Bone marrow (tissue), 2 donors: ENCODE data around the gene LRRC47.

Source experiments
- DNase-seq, 2 donors: peaks; one replicate each; lab custom pipeline; 2025; lab: John Stamatoyannopoulos, UW

Gene LRRC47

GRCh38 chr1:3732434-3733093 lies 63.7 kb downstream of the LRRC47 start:
- no peak for DNase-seq

GRCh38 chr1:3731583-3732433 lies 64.5 kb downstream of the LRRC47 start:
- DNase-seq: no peak

- DNase-seq: no peak
Observed at GRCh38 chr1:3730543-3731247, 65.6 kb downstream of the LRRC47 start.

GRCh38 chr1:3729594-3730542 lies 66.4 kb downstream of the LRRC47 start:
- no peak for DNase-seq
